HG03378 (cell line): ENCODE results near the gene PRKCE.

ENCODE experiments used
- ATAC-seq: cut with Tn5 transposase; IDR thresholded peaks from one replicate; pipeline ENCODE4 v1.9.1; 2021; ENCODE audit warnings: mild to moderate bottlenecking, moderate library complexity; ENCODE audit not compliant: unreplicated experiment

The PRKCE gene

GRCh38 chr2:45922577-45922988 lies 271.1 kb downstream of the PRKCE start:
- no peak for ATAC-seq

DNA sequence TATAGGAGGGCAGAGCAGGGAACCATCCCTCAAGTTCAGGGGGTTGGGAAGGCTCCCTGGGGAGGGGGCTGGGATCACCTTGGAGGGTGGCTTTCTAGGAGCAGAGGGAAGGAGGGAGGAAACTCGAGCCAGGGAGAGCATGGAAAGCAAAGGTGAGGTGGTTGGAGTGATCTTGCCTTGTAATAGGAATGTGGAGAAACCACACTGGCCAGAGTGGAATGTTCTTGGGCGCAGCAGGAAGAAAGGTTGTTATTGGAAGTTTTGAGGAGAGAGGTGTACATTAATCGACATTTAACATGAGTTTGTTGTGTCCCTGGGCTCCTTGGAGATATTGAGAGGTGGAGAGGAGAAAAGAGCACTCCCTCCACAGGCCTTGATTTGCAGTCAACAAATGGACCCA lies 272.2 kb downstream of the PRKCE start:
- no peak for ATAC-seq

DNA sequence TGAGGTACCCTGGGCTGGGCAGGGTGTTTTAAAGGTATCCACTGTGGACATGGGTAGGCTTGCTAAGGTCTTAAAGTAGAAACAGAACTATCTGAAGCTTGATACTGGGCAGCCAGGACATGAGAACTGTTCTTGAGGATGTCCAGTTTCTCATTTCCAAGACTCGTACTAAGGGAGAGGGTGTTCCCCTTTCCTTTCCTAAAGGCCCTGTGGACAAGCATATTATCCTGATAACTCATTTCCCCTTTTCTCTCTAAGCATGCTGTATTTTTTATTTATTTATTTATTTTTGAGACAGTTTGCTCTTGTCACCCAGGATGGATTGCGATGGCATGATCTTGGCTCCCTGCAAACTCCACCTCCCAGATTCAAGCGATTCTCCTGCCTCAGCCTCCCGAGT lies 273.6 kb downstream of the PRKCE start:
- no peak for ATAC-seq

GRCh38 chr2:45925636-45926366 lies 274.3 kb downstream of the PRKCE start:
- no peak for ATAC-seq

DNA sequence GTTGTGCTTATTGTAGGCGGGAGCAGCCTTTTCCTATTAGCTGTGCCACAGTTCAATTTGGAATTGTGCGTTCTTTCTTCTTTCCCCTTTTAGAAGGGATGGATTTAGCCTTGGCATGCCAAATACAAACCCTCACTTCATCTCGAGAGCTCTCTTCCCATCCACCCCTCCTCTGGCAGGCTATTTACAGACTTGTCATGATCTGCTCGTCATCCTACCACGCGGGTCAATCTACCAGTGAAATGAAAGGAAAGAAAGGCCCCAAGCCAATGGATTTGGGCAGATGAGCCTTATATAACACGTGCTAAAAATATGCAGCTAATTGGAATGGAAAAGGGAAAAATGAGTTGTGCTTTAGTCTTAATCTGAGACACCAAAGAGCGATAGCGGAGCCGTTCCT lies 277.5 kb downstream of the PRKCE start:
- no peak for ATAC-seq

GRCh38 chr2:45929674-45930395 lies 278.4 kb downstream of the PRKCE start:
- no peak for ATAC-seq

- no peak for ATAC-seq
These were observed 278.9 kb downstream of the PRKCE start for GRCh38 chr2:45930396-45930792.

GRCh38 chr2:45932278-45932975 lies 281.0 kb downstream of the PRKCE start:
- no peak for ATAC-seq

GRCh38 chr2:45935791-45936622 lies 284.5 kb downstream of the PRKCE start:
- peak; percentile 68 for ATAC-seq

DNA sequence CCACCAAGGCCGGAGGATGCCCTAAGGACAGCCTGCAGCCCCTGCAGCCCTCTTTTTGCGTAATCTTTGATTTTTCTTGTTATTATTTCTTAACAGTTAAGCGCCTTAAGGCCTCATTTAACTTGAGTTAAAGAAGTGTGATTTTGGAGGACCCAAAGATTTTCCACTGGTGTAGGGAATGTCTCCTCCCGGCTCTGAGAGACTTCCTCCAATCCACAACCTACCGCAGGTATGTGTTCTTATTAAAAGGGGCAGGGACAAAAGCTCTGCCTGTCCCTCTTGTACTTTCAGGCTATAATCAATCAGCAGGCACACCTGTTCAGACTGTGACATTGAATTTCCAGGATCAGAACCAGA lies 285.1 kb downstream of the PRKCE start:
- no peak for ATAC-seq

DNA sequence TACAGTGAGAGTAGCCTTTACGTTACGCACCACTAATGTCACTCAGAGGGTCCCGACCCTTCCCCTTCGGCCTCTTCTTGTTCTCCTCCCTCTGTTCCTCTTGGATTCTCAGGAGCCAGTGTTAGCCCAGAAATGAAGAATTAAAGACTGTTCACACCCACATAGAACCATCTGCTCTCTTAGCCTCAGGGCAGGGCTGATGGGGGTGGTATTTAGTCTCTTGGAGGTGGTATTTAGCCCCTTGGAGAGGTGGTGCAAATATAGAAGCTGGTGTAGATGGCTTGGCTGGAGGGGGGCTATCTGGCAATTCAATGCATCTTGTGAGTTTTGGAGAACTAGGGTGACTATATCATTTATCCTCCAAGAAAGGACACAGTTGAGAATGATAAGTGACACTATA lies 286.5 kb downstream of the PRKCE start:
- ATAC-seq = no peak

- ATAC-seq = no peak
These were observed 287.4 kb downstream of the PRKCE start for GRCh38 chr2:45938649-45939511.

DNA sequence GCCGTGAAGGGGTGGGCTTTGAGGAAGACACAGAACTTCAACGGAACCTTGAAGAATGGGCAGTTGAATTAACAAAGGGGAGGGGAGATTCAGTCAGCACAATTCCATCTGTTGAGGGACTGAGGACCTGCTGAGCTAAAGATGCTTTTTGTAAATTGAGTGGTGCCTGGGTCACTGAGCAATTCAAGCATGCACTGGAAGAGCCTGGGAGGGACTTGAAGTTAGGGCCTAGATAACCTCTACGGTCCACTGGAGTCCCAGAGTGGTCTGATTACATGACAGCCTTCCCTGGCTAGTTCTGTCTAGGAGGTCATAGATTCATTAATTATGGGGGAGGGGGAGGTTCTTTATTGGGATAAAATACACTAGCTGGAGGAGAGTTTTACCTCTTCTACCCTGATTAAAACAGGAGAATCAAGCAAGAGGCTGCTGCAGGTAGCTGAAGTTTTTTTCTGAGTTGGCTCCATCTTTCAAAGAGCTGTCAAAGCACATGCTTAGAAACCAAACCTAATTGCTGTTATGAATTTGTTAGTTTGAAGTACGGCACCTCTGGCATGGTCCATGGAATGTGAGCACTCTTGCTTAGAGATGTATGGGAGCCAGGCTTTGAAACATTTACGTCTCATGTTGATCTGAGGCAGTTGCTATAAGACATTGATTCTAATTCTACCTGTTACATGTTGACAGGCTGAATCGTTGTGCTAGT lies 290.2 kb downstream of the PRKCE start:
- no peak for ATAC-seq

GRCh38 chr2:45942237-45942738 lies 290.8 kb downstream of the PRKCE start:
- ATAC-seq = no peak

DNA sequence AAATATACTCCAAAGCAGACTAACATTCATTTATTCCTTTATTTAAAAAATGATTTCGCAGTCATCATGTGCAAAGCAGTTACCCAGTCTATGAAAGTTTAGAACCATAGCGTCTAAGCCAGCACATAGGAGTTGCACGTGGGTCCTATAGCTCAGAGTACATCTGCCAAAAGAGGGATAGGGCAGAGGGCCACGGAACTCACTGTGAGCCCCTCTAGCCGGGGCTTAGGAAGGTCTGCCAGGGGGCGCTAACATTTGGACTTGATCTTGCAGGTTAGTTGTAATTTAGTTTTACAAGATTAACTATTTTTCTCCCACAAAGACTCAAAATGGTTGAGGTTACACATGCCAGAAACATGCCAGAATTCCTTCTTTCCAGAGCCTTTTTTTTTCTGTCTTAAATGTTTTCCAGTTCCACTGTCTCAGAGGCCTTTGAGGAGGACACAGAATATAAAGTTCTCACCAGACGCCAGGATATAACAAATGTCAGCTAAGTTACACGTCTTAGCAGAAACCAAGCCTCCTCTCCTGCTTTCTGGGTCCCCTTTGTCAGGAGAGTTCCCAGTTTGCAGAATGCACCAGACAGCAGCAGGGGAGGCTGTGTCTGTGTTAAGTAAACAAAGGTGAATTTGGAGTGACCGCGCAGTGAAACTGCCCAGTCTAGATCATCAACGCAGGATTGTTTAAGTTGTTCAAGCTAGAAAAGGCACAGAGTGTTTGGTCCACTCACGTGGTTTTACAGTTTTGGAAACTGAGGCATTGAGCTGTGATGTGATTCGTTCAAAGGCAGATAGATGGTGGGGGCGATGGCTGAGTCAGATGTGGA lies 292.0 kb downstream of the PRKCE start:
- ATAC-seq = no peak

DNA sequence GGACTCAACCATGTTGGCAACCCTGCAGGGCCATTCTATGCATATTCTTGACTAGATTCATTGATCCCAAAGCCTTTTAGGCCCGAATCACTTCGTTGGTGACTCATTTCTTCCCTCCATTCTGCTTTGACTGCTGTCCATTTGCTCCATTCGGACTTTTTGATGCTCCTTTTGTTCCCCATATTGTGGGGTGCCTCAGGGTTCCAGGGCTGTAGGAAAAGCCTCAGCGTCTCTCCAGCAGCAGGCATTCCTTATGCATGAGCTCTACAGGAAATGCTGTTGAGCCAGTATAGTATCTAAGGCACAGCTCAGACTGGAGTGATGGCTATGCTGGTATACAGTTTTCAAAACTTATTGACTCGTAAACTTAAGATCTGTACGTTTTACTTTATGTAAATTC lies 292.6 kb downstream of the PRKCE start:
- no peak for ATAC-seq

DNA sequence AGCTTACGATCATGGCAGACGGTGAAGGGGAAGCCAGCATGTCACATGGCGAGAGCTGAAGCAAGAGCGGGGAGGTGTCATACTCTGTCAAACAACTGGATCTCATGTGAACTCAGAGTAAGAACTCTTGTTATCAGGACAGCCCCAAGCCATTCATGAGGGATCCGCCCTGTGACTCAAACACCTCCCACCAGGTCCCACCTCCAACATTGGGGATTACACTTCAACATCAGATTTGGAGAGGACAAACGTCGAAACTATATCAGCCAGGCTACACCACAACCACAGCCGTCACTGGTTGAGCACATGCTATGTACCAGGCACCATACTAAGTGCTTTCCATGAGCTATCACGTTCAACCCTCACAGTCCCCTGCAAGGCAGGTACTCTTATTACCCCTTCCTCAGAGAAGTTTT lies 293.8 kb downstream of the PRKCE start:
- ATAC-seq = no peak

DNA sequence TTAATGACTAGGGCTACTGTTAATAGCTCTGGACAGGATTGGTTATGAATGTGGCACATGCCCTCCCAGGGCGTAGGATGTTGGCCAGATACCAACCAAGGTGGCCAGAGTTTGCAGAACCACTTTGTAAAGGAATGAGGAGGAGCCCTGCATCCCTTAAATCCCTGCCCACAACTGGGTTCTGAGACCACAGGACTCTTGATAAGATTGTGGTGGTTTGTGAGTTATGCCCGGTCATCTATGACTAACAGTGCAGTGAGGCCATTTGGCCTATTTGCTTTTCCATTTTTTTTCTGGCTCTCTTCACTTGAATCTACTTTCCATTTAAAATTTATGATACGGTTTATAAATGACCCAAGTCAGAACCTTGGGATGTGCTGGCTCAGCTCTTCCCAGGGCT lies 294.5 kb downstream of the PRKCE start:
- ATAC-seq = no peak

GRCh38 chr2:45950606-45951005 lies 299.1 kb downstream of the PRKCE start:
- ATAC-seq = no peak
